CD1c-positive myeloid dendritic cell (primary cell): ENCODE data around the gene WIZ.

ENCODE experiments used
- DNase-seq: peaks from one replicate; pipeline ENCODE4 v3.0.0-alpha.2; 2016; ENCODE audit errors: extremely low spot score

The WIZ gene

GRCh38 chr19:15378534-15379082 is 71.1 kb downstream of the WIZ start:
- DNase-seq, result peak; percentile 47

- DNase-seq, result no peak
These were observed 74.8 kb downstream of the WIZ start for GRCh38 chr19:15374796-15375440.

GRCh38 chr19:15374105-15374651 is 75.6 kb downstream of the WIZ start:
- DNase-seq, result no peak

- DNase-seq, result no peak
These were observed 76.1 kb downstream of the WIZ start for GRCh38 chr19:15373644-15374043.

- no peak for DNase-seq
These were observed 76.9 kb downstream of the WIZ start for GRCh38 chr19:15372891-15373301.

- peak; percentile 4 for DNase-seq
These were observed 77.3 kb downstream of the WIZ start for GRCh38 chr19:15372470-15372869.

- DNase-seq, result no peak
These were observed 77.9 kb downstream of the WIZ start for GRCh38 chr19:15371786-15372380.

GRCh38 chr19:15371119-15371518 is 78.6 kb downstream of the WIZ start:
- DNase-seq, result no peak
